BE2C (cell line): ENCODE measurements around the gene DUOXA2.

Experiments used
- DNase-seq: peaks from one replicate; pipeline ENCODE4 v3.0.0-alpha.2; 2020
- H3K27me3 ChIP-seq: fragments of 250-450 bp; sonication (Bioruptor Pico); 2 replicates; pipeline ENCODE4 v1.5.1; 2020; ENCODE audit warnings: mild to moderate bottlenecking
- H3K36me3 ChIP-seq: fragments of 250-450 bp; sonication (Bioruptor Pico); 2 replicates; pipeline ENCODE4 v1.5.1; 2020; ENCODE audit warnings: mild to moderate bottlenecking
- H3K4me1 ChIP-seq: fragments of 250-450 bp; sonication (Bioruptor Pico); 2 replicates; pipeline ENCODE4 v1.5.1; 2020
- H3K4me3 ChIP-seq: 2 replicates; pipeline ENCODE4 v1.5.1; 2011; ENCODE audit warnings: low read depth, low read length
- H3K9me3 ChIP-seq: fragments of 250-450 bp; sonication (Bioruptor Pico); 2 replicates; pipeline ENCODE4 v1.5.1; 2020
- CTCF ChIP-seq: IDR thresholded peaks from 2 replicates; pipeline ENCODE4 v1.5.1; 2012; ENCODE audit warnings: mild to moderate bottlenecking, low read depth, low read length

DUOXA2 gene

DNA sequence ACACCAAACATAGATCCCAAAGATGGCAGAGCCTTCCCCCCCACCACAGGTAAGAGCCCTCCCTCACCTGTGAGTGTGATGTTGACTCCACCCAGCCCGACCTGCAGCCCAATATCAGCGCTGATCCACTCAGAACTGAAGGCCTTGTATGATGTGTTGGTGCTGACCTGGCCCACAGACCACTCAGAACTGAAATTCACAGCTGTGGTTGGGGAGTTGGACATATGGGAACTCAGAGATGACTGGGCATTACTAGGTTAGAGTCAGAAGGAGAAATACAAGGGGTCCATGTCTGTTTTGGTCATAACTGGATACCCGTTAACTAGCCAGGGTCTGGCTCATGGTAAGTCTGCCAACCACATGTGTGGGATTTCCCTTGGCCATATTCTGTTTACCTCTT, 6.9 kb downstream of the DUOXA2 start:
- Histone ChIP-seq H3K36me3 (no peaks in the 10 kb centered on the region), H3K4me1 (no peaks in the 10 kb centered on the region), H3K27me3 (no peaks in the 10 kb centered on the region), H3K9me3 (no peaks in the 10 kb centered on the region), H3K4me3 (no peak overlapping the region)
- no peak for TF ChIP-seq CTCF
- no peak for DNase-seq

- DNase-seq = no peak
Observed at GRCh38 chr15:45121706-45122417, 7.7 kb downstream of the DUOXA2 start.

DNA sequence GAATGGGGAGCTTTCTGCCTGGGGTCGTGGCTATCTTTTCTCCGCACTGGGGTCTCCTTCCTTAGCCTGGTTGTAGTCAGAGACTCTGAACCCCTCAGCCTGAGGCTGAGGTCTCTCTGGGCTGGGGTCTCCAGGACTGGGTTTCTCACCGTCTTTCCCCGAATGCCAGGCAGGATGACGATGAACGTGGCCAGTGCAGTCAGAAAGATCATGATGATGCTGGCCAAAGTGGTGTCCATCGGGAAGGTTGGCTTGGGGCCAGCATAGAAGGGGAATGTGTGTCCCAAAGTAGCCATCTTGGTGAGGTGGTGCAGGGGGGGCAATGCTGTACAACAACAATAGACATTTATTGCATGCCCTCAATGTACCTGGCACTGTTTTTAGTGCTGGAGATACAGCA, 8.6 kb downstream of the DUOXA2 start:
- TF ChIP-seq CTCF = no peak

More at GRCh38 chr15:45121706-45122417, 7.7 kb downstream of the DUOXA2 start:
- H3K27me3 ChIP-seq = no peaks in the 10 kb centered on the region
- H3K36me3 ChIP-seq = no peaks in the 10 kb centered on the region
- H3K4me3 ChIP-seq = no peak overlapping the region
- no peaks in the 10 kb centered on the region for H3K9me3 ChIP-seq
- no peak for TF ChIP-seq CTCF
- 0 out of 2 replicates have a peak, but pooled peaks cover 2% of the 10 kb centered on the region for H3K4me1 ChIP-seq

GRCh38 chr15:45123397-45123796, 9.3 kb downstream of the DUOXA2 start:
- Histone ChIP-seq H3K4me3 (no peak overlapping the region), H3K4me1 (0 out of 2 replicates have a peak, but pooled peaks cover 2% of the 10 kb centered on the region), H3K27me3 (no peaks in the 10 kb centered on the region), H3K9me3 (no peaks in the 10 kb centered on the region), H3K36me3 (no peaks in the 10 kb centered on the region)
- no peak for DNase-seq
- TF ChIP-seq CTCF = no peak

More for the DNA sequence above, 8.6 kb downstream of the DUOXA2 start:
- H3K4me3 ChIP-seq = no peak overlapping the region
- H3K9me3 ChIP-seq = no peaks in the 10 kb centered on the region
- H3K36me3 ChIP-seq = no peaks in the 10 kb centered on the region
- H3K27me3 ChIP-seq = no peaks in the 10 kb centered on the region
- 0 out of 2 replicates have a peak, but pooled peaks cover 2% of the 10 kb centered on the region for H3K4me1 ChIP-seq
- DNase-seq = no peak

DNA sequence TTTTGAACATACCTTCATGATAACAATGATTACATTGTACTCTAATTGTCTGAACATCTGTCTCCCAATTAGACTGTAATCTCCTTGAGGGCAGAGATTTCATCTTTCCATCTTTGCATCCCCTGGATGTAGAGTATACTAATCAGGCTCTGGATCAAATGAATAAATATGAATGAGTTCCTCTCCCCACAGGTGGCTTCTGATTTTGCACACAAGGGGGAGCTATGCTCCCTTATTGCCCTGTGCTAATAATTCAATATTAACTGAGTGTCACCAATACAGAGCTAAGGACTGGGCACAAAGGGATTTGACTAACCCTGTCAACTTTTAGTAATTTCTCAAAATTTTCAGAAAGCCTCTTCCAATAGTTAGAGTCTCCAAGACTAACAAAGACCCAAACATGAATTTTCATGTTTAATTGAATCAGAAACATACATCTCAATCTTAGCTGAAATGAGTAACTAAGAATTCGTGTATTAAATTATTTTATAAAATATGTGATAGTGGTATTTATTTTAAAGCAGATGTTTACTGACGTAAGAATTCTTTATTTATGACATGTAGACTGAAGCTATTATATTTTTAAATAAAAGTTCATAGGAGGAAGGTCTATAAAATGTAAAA, 12.5 kb downstream of the DUOXA2 start:
- TF ChIP-seq CTCF = peak; percentile 79
- DNase-seq = peak; percentile 50
- H3K9me3 ChIP-seq = no peaks in the 10 kb centered on the region
- H3K27me3 ChIP-seq = no peaks in the 10 kb centered on the region
- no peaks in the 10 kb centered on the region for H3K36me3 ChIP-seq
- peaks cover 7% of the 10 kb centered on the region for H3K4me1 ChIP-seq
- H3K4me3 ChIP-seq = no peak overlapping the region

DNA sequence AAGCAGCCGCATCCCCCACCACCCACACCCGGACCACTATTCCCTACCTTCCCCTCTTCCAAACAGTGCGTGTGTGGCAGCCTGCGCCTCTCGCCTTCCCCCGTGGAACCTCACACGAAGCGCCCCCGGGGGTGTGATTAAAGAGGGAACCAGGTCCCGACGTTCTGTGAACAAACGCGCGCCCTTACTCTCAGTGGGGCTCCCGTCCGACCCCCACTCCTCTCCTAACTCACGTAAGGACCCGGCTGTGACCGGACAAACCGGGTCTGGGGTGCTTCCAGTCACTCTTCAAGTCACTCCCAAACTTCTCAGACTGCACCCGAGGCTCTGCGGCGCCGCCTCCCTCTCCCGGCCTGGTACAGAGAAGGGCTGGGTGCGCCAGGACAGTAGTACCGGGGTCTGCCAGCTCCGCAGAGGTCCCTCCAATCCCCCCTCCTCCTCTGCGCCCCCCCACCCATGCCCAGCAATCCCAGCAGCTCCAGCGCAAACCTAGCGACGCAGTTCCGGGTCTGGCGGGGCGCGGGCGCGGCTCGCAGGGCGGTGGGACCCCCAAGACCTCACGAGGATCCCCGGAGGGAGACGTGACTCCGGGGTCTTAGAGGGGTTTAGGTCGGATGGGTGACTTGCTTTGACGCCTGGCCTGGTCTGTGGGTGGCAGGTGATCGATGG, 15.0 kb downstream of the DUOXA2 start:
- H3K9me3 ChIP-seq = no peaks in the 10 kb centered on the region
- DNase-seq = no peak
- H3K4me1 ChIP-seq = peaks cover 24% of the 10 kb centered on the region
- H3K4me3 ChIP-seq = no peak overlapping the region
- no peaks in the 10 kb centered on the region for H3K36me3 ChIP-seq
- no peaks in the 10 kb centered on the region; the same call in 1 of the 2 replicates for H3K27me3 ChIP-seq
- no peak for TF ChIP-seq CTCF
